Endothelial cell of umbilical vein (primary cell): ENCODE data around the gene UST.

Experiments
- EZH2 ChIP-seq: IDR thresholded peaks from 2 replicates; pipeline ENCODE4 v1.6.1; 2012; ENCODE audit warnings: borderline replicate concordance, low read depth, mild to moderate bottlenecking, moderate library complexity, low read length, inconsistent platforms; ENCODE audit not compliant: severe bottlenecking
- FOS ChIP-seq: IDR thresholded peaks from 2 replicates; pipeline ENCODE4 v1.6.1; 2011; ENCODE audit warnings: mild to moderate bottlenecking, low read length, moderate library complexity, borderline replicate concordance; ENCODE audit not compliant: insufficient read depth
- GATA2 ChIP-seq: IDR thresholded peaks from 2 replicates; pipeline ENCODE4 v1.7.0; 2011; ENCODE audit warnings: low read depth, mild to moderate bottlenecking, moderate library complexity, mixed read lengths, low read length; ENCODE audit not compliant: insufficient read length, insufficient read depth
- JUN ChIP-seq: IDR thresholded peaks from 2 replicates; pipeline ENCODE4 v1.6.1; 2011; ENCODE audit warnings: borderline replicate concordance, low read depth; ENCODE audit not compliant: insufficient read length, insufficient read depth
- MYC ChIP-seq: IDR thresholded peaks from one replicate; pipeline ENCODE4 v1.6.1; 2011; ENCODE audit warnings: mild to moderate bottlenecking, low read depth, low read length
- POLR2A ChIP-seq: IDR thresholded peaks from 2 replicates; pipeline ENCODE4 v1.6.1; 2012; ENCODE audit warnings: low read depth, mild to moderate bottlenecking, control low read depth, low read length
- POLR2AphosphoS5 ChIP-seq: IDR thresholded peaks from 2 replicates; pipeline ENCODE4 v1.6.1; 2012; ENCODE audit warnings: low read depth, mild to moderate bottlenecking, control low read depth, low read length, moderate library complexity; ENCODE audit not compliant: insufficient read depth
- TF ChIP-seq, protein P1 (sequence below), 2 donors: IDR thresholded peaks; 1 replicate in 1 of 2; 2 replicates in 1 of 2; pipeline ENCODE4 v1.5.1; 2011; ENCODE audit warnings: low read length in 2 of 2, mild to moderate bottlenecking in 2 of 2, moderate library complexity in 2 of 2, control low read depth in 1 of 2, inconsistent platforms in 1 of 2, low read depth in 1 of 2; ENCODE audit not compliant: insufficient read depth in 1 of 2; ENCODE audit errors: extremely low read depth in 1 of 2
- TF ChIP-seq, protein P2 (sequence below): IDR thresholded peaks from 2 replicates; pipeline ENCODE4 v1.6.1; 2011; ENCODE audit not compliant: insufficient read depth, insufficient read length

DNA sequence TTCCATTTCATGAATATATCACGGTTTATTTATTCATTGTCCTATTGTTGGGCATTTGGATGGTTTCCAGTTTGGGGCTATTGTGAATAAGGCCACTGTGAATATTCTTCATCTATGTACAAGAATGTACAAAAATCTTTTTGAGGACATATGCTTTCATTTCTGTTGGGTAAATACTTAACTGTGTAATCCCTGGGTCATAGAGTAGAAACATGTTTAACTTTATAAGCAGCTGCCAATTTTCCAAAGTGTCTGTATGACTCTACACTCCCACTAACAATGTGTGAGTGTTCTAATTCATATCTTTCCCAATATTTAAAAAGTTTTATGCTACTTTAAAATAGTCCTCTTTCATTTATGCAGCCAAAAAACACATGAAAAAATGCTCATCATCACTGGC, 98.6 kb downstream of the UST start:
- TF ChIP-seq, protein P1, sequence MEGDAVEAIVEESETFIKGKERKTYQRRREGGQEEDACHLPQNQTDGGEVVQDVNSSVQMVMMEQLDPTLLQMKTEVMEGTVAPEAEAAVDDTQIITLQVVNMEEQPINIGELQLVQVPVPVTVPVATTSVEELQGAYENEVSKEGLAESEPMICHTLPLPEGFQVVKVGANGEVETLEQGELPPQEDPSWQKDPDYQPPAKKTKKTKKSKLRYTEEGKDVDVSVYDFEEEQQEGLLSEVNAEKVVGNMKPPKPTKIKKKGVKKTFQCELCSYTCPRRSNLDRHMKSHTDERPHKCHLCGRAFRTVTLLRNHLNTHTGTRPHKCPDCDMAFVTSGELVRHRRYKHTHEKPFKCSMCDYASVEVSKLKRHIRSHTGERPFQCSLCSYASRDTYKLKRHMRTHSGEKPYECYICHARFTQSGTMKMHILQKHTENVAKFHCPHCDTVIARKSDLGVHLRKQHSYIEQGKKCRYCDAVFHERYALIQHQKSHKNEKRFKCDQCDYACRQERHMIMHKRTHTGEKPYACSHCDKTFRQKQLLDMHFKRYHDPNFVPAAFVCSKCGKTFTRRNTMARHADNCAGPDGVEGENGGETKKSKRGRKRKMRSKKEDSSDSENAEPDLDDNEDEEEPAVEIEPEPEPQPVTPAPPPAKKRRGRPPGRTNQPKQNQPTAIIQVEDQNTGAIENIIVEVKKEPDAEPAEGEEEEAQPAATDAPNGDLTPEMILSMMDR (IDR thresholded peaks at IDR 0.05; ENCODE audit: extremely low read depth in 1 of 2, insufficient read depth in 1 of 2, low read depth in 1 of 2, low read length in 2 of 2) = no peak
- no peak for TF ChIP-seq POLR2AphosphoS5
- no peak for TF ChIP-seq POLR2A
- TF ChIP-seq EZH2 = no peak
- TF ChIP-seq MYC = no peak
- TF ChIP-seq, protein P2, sequence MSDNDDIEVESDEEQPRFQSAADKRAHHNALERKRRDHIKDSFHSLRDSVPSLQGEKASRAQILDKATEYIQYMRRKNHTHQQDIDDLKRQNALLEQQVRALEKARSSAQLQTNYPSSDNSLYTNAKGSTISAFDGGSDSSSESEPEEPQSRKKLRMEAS = no peak
- no peak for TF ChIP-seq FOS
- no peak for TF ChIP-seq JUN
- no peak for TF ChIP-seq GATA2
